Measurements from ENCODE around the gene SLC34A1. TPM values are rescaled to one million over a fixed set of nuclear protein-coding genes. Genes with fewer than 3 reads are reported as not detected.

The SLC34A1 gene
- total and polyA plus RNA-seq, 2 experiments from 2014 or later, result not detected

- Mint-ChIP-seq H3K27me3 (ENCODE audit: insufficient read depth, low read depth, poor library complexity) (peaks cover 11% of the 10 kb centered on the region), H3K9me3 (no peaks in the 10 kb centered on the region), H3K4me3 (no peak overlapping the region), H3K27ac (peak overlapping the region; percentile 43; the same call in 1 of the 2 replicates), H3K4me1 (peaks cover 23% of the 10 kb centered on the region), H3K36me3 (ENCODE audit: low read depth) (peaks cover 54% of the 10 kb centered on the region)
- no peak overlapping the region for H3K4me3 ChIP-seq
- ATAC-seq (no peak), DNase-seq (ENCODE audit: low spot score) (no peak)
- peaks cover 10% of the 10 kb centered on the region for H4K20me1 ChIP-seq (replicated peaks; ENCODE audit: insufficient read depth)
- no peaks in the 10 kb centered on the region for H3F3A ChIP-seq (replicated peaks; ENCODE audit: low read depth)
- H3K36me3 ChIP-seq (ENCODE audit: insufficient read depth), result peaks cover under 1% of the 10 kb centered on the region; the same call in 1 of the 2 replicates
- no peaks in the 10 kb centered on the region for H3K9me2 ChIP-seq (ENCODE audit: insufficient read depth)
- H2AFZ ChIP-seq, result no peak overlapping the region
- H3K4me1 ChIP-seq (ENCODE audit: insufficient read depth), result no peaks in the 10 kb centered on the region; the same call in 1 of the 2 replicates
- no peak for TF ChIP-seq ETS1 (IDR thresholded peaks at IDR 0.05)
- TF ChIP-seq, protein P1, sequence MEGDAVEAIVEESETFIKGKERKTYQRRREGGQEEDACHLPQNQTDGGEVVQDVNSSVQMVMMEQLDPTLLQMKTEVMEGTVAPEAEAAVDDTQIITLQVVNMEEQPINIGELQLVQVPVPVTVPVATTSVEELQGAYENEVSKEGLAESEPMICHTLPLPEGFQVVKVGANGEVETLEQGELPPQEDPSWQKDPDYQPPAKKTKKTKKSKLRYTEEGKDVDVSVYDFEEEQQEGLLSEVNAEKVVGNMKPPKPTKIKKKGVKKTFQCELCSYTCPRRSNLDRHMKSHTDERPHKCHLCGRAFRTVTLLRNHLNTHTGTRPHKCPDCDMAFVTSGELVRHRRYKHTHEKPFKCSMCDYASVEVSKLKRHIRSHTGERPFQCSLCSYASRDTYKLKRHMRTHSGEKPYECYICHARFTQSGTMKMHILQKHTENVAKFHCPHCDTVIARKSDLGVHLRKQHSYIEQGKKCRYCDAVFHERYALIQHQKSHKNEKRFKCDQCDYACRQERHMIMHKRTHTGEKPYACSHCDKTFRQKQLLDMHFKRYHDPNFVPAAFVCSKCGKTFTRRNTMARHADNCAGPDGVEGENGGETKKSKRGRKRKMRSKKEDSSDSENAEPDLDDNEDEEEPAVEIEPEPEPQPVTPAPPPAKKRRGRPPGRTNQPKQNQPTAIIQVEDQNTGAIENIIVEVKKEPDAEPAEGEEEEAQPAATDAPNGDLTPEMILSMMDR (conservative IDR thresholded peaks at IDR 0.05; ENCODE audit: low read depth in 2 of 2), result no peak
- no peak for TF ChIP-seq NANOG (IDR thresholded peaks at IDR 0.05; ENCODE audit: borderline replicate concordance)
- no peak for TF ChIP-seq EZH2 (IDR thresholded peaks at IDR 0.05; ENCODE audit: low read depth, unreplicated experiment)
- no peak for TF ChIP-seq CREB1 (CRISPR knock-in tag; IDR thresholded peaks at IDR 0.05; ENCODE audit: low read depth)
- no peak for TF ChIP-seq ZNF114 (CRISPR knock-in tag; IDR thresholded peaks at IDR 0.05)
- no peak for TF ChIP-seq ZNF462 (CRISPR knock-in tag; IDR thresholded peaks at IDR 0.05)
- no peak for TF ChIP-seq ZNF331 (CRISPR knock-in tag; IDR thresholded peaks at IDR 0.05; ENCODE audit: low read depth)
- no peak for TF ChIP-seq STAT1 (IDR thresholded peaks at IDR 0.05; ENCODE audit: unreplicated experiment)
- no peak for TF ChIP-seq EZH2phosphoT487 (IDR thresholded peaks at IDR 0.05; ENCODE audit: unreplicated experiment)
- no peak for TF ChIP-seq REST (IDR thresholded peaks at IDR 0.05; ENCODE audit: unreplicated experiment)
- no peak for TF ChIP-seq POLR2AphosphoS5 (IDR thresholded peaks at IDR 0.05; ENCODE audit: low read depth)
- no peak for TF ChIP-seq JUNB (IDR thresholded peaks at IDR 0.05; ENCODE audit: unreplicated experiment)
- no peak overlapping the region for H3K4me2 ChIP-seq
- peaks cover 44% of the 10 kb centered on the region for H3K79me2 ChIP-seq (replicated peaks; ENCODE audit: insufficient read depth)
- no peaks in the 10 kb centered on the region for H3K27me3 ChIP-seq (ENCODE audit: insufficient read depth)
- no peak overlapping the region for H3K27ac ChIP-seq (ENCODE audit: low read depth)
These were observed 45.1 kb upstream of the SLC34A1 start for GRCh38 chr5:177339107-177339638.

Measured in GM23338 (cell line).